GM21447 (cell line): ENCODE measurements around the gene ZBTB17.

ENCODE experiments used
- ATAC-seq: cut with Tn5 transposase; IDR thresholded peaks from one replicate; pipeline ENCODE4 v1.9.1; 2021; ENCODE audit not compliant: unreplicated experiment

Gene ZBTB17

GRCh38 chr1:15948091-15948591 is 27.8 kb downstream of the ZBTB17 start:
- ATAC-seq, result no peak

- no peak for ATAC-seq
Measured at GRCh38 chr1:15947382-15948090, 28.4 kb downstream of the ZBTB17 start.

- ATAC-seq, result no peak
Measured at GRCh38 chr1:15946571-15947381, 29.1 kb downstream of the ZBTB17 start.

DNA sequence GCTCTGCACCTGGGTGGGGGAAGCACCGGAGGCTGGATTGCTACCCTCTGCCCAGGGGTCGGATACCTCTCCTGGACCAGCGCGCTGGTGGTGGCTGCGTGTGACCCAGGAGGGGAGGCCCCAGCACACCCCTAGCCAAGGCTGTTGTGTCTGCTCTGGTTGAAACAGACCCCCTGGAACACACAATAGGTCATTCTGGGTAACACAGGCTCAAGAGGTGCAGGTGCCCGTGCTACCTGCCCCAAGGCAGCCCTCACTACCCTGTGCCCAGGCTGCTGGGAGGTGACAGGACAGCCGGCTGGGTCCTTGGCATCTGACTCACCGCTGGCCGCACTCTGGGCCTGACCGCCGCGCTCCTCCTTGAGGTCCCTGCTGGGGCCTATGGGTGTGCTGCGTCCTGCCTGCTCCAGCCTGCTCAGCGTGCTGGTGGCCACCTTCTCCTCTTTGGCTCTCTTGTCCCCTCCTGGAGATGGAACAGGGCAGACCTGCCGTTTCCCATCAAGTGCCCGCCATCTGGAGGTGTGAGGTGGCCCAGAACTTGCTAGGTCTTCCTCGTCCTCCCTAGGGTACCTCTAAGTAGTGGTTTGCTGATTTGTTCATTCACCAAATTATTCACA is 30.0 kb downstream of the ZBTB17 start:
- ATAC-seq, result no peak

DNA sequence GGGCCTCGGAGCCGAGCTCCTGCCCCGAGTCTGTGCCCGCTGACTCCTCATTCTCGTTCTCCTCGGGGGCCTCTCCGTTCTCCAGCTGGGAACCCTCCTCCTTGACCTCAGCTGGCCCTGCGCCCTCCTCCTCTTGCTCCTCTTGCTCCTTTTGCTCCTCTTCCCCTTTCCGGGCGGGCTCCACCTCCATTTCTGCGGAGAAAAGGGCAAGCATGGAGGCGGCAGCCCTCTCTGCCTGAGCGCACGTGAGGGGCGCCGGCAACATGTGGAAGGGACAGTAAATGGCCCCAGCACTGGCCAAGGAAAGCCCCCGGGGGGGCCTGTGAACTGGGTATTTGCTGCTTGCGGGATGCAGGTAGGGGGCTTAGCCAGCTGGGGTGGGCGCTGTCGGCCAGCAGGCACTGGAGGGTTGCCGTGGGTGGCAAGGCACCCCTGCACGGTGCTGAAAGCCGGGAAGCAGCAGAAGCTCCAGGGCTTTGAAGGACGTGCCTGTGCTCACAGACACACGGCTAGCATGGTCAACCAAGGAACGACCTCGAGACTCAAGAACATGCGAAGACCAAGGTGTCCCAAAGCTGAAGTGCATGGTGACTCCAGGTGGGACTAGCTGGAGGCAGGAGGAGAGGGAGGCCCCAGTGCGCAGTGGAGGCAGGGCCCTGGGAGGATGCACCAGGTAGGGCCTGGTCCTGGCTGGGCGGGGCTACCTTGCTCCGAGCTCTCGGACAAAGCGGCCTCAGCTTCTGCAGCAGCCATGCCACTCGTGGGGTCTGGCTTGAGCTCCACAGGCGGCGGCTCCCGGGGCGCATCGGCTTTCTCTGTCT is 30.7 kb downstream of the ZBTB17 start:
- no peak for ATAC-seq

GRCh38 chr1:15944308-15945010 is 31.4 kb downstream of the ZBTB17 start:
- ATAC-seq, result no peak

DNA sequence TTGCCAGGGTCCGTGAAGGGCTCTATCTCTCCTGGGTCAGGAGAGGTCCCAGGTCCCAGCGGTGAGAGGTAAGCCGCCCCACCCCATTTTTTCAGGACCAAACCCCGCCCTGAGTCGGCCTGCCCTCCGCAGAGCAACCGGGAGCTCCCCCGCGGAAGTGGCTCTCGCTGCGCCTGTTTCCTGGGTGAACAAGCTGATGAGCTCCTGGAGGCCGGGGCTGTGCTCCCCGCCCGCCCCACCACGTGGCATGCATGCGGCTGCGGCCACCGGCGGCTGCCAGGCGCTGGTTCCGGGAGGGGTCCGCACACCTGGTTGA is 32.0 kb downstream of the ZBTB17 start:
- no peak for ATAC-seq

GRCh38 chr1:15943328-15943991 is 32.4 kb downstream of the ZBTB17 start:
- ATAC-seq, result no peak

DNA sequence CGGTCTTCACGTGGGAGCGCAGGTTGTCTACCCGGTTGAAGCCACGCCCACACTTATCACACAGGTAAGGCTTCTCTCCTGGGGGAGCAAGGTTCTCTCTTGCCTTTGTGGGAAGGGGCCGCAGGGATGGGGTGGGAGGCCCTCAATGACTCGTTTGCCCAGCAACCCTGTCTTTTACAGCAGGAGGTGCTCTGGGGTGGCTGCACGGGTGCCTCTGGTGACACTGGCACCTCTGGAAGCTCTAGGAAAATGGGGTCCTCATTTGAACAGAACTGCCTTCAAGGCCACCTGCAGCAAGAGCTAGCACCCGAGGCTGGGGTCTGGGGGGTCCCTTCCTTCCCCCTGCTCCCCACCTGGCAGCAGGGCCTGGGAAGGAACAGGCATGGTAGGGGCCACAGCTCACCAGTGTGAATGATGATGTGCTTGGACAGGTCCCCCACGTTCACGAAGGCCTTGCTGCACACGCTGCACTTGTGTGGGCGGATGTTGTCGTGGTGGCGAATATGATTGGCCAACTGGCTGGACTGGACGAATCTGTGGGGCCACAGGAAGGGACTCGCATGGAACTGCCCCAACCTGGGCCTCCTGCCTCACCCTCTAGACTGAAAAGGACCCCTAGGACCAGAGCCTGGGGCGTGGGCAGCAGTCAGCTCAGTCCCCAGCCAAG is 33.1 kb downstream of the ZBTB17 start:
- no peak for ATAC-seq

- no peak for ATAC-seq
Measured at GRCh38 chr1:15941899-15942660, 33.8 kb downstream of the ZBTB17 start.

GRCh38 chr1:15941044-15941840 is 34.7 kb downstream of the ZBTB17 start:
- no peak for ATAC-seq

DNA sequence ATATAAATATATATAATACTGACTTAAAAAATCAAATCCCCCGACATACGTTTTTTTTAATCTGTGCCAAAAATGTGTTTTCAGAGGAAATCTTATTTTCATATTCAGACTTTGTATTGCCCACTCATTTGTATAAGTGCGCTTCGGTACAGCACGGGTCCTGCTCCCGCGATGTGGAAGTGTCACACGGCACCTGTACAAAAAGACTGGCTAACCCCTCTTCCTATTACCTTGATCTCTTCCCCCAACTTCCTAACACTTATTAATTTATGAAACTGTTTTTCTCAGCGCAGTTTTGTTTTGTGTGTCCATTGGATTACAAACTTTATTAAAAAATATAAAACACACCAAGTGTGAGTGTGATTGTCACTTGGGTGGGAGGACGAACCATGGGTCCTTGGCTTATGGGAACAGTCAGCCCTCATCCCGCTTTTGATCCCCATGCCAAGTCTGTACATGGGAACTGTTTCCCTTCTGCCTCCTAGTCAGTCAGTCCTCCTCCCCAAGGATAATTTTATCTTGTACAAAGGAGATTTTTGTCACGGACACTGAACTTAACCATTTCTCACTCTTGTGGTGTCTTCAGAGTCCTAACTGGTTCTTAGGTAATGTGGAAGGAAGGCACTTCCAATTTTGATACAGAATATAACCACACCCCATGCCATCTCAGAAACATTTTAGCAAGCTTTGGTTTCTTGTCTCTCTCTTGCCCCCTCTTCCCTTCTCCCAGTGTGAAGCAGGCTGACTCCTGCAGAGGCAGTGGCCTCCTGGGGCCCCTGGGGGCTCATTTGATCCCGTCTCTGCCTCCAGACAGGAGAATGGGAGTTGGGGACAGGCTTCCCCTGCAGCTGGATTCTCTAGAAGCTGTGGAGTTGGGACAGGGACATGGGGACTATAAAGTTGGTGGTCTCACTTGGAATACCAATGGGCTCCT is 35.5 kb downstream of the ZBTB17 start:
- no peak for ATAC-seq

- no peak for ATAC-seq
Measured at GRCh38 chr1:15939181-15940109, 36.5 kb downstream of the ZBTB17 start.

GRCh38 chr1:15938628-15939161 is 37.2 kb downstream of the ZBTB17 start:
- ATAC-seq, result no peak

GRCh38 chr1:15937706-15938168 is 38.2 kb downstream of the ZBTB17 start:
- ATAC-seq, result no peak
